Transverse colon (tissue), 4 donors: ENCODE data around the gene PTH2. TPM values are rescaled to one million over a fixed set of nuclear protein-coding genes. Genes with fewer than 3 reads are reported as not detected.

Experiments
- DNase-seq: peaks from one replicate; pipeline ENCODE4 v3.0.0-alpha.2; 2019
- H3K27ac ChIP-seq, 4 donors: fragments of 200-600 bp; sonication (generic); 2 replicates each; pipeline ENCODE4 v1.5.1; 2016 to 2018; ENCODE audit warnings: inconsistent platforms in 4 of 4
- H3K27me3 ChIP-seq: fragments of 200-600 bp; sonication (generic); 2 replicates; pipeline ENCODE4 v1.5.1; 2017; ENCODE audit warnings: inconsistent platforms
- H3K36me3 ChIP-seq, 4 donors: fragments of 200-600 bp; sonication (generic); 2 replicates each; pipeline ENCODE4 v1.5.1; 2017 to 2019; ENCODE audit warnings: inconsistent platforms in 4 of 4
- H3K4me1 ChIP-seq, 4 donors: fragments of 200-600 bp; sonication (generic); 2 replicates each; pipeline ENCODE4 v1.5.1; 2017 to 2020; ENCODE audit warnings: inconsistent platforms in 4 of 4
- H3K4me3 ChIP-seq, 4 donors: fragments of 200-600 bp; sonication (generic); 1 replicate in 1 of 4; 2 replicates in 3 of 4; pipeline versions ENCODE4 v1.5.1 to v1.6.1; 2017 to 2019; ENCODE audit warnings: inconsistent platforms in 4 of 4
- H3K9me3 ChIP-seq, 2 donors: fragments of 200-600 bp; sonication (generic); 2 replicates each; pipeline ENCODE4 v1.5.1; 2017 to 2019; ENCODE audit warnings: inconsistent platforms in 2 of 2
- CTCF ChIP-seq, 5 experiments: fragments of 200-600 bp in 3 of 5; fragments of 450-650 bp in 2 of 5; sonication (generic) in 3 of 5; IDR thresholded peaks; 1 replicate in 2 of 5; 2 replicates in 3 of 5; pipeline ENCODE4 v1.5.1; 2016 to 2017; ENCODE audit warnings: antibody characterized with exemption in 5 of 5, inconsistent platforms in 3 of 5, mild to moderate bottlenecking in 2 of 5, moderate library complexity in 1 of 5
- EP300 ChIP-seq: sonication (generic); formaldehyde crosslinking; IDR thresholded peaks from one replicate; pipeline ENCODE4 v1.6.1; 2017; ENCODE audit warnings: antibody characterized with exemption, low read depth
- POLR2A ChIP-seq: fragments of 450-650 bp; IDR thresholded peaks from one replicate; pipeline ENCODE4 v1.6.1; 2016; ENCODE audit warnings: antibody characterized with exemption, mild to moderate bottlenecking, moderate library complexity
- POLR2AphosphoS5 ChIP-seq, 3 donors: sonication (generic); formaldehyde crosslinking; IDR thresholded peaks; one replicate each; pipeline ENCODE4 v1.6.1; 2016; ENCODE audit warnings: antibody characterized with exemption in 3 of 3
- WGBS, 2 donors: methylation state at CpG; one replicate each; pipeline ENCODE4 v1.1.5; 2018; ENCODE audit warnings: low coverage in 1 of 2; 5-methylcytosine and 5-hydroxymethylcytosine counted together
- in situ Hi-C, 4 donors: fragments of 200-750 bp; cut with MboI; loops; one replicate each; pipeline versions ENCODE4 v1.15.0 to v1.15.1; 2017; ENCODE audit warnings: low sequenced_read_pairs in 3 of 4, low pct_ligation_motif_present in 1 of 4, low pct_unique_long_range_greater_than_20kb in 1 of 4
- intact Hi-C: fragments of 100-400 bp; cut with DNase I; formaldehyde crosslinking; loops from one replicate; pipeline ENCODE4 v1.15.1; 2023; ENCODE audit warnings: low total_unique reads
- total RNA-seq, 4 donors: library from RNA; depleted of rRNA; stranded (reverse); fragments of >200 nt; gene quantifications; one replicate each; pipeline ENCODE4 v1.1.0, GENCODE V29; 2016

PTH2 gene
- total RNA-seq, 4 donors from 2014 or later: not detected

GRCh38 chr19:49436381-49437017 lies 13.3 kb upstream of the PTH2 start:
- Histone ChIP-seq H3K27me3 (peaks cover 100% of the 10 kb centered on the region), H3K4me3 (no peak overlapping the region), H3K4me1 (peaks cover 0 to 4% (median under 1%) of the 10 kb centered on the region in 4 donors), H3K9me3 (no peaks in the 10 kb centered on the region), H3K36me3 (no peaks in the 10 kb centered on the region), H3K27ac (no peak overlapping the region)
- in situ Hi-C loops (loop anchor here in 1 of 4 donors (5.0 kb wide), 1 partner anchor 44 kb away; no protein-coding TSS in a partner anchor), intact Hi-C loops (no loop called here)
- no peak for DNase-seq
- WGBS, 2 donors: 21 to 27% methylated on average over 2 to 35 of the region's 42 CpGs
- TF ChIP-seq POLR2AphosphoS5 (IDR thresholded peaks at IDR 0.05) (no peak), EP300 (no peak), CTCF (IDR thresholded peaks at IDR 0.05) (no peak), POLR2A (no peak)

GRCh38 chr19:49435670-49436069 lies 12.4 kb upstream of the PTH2 start:
- H3K27me3 ChIP-seq: peaks cover 100% of the 10 kb centered on the region
- no peak for DNase-seq
- H3K4me1 ChIP-seq: peaks cover 0 to 4% (median 0%) of the 10 kb centered on the region in 4 donors
- H3K4me3 ChIP-seq: no peak overlapping the region
- H3K9me3 ChIP-seq: no peaks in the 10 kb centered on the region
- intact Hi-C loops (no loop called here), in situ Hi-C loops (loop anchor here in 1 of 4 donors (5.0 kb wide), 1 partner anchor 43 kb away; no protein-coding TSS in a partner anchor)
- H3K36me3 ChIP-seq: no peaks in the 10 kb centered on the region
- TF ChIP-seq POLR2AphosphoS5 (IDR thresholded peaks at IDR 0.05) (no peak), EP300 (no peak), CTCF (IDR thresholded peaks at IDR 0.05) (no peak), POLR2A (no peak)
- no peak overlapping the region for H3K27ac ChIP-seq
- 73% methylated on average over 10 of the region's 10 CpGs; no CpG with 5 or more reads in 1 of the 2 donors for WGBS, 2 donors

GRCh38 chr19:49434907-49435583 lies 11.8 kb upstream of the PTH2 start:
- 79 to 89% methylated on average over 13 to 18 of the region's 18 CpGs for WGBS, 2 donors
- no peak for DNase-seq
- Histone ChIP-seq H3K27ac (no peak overlapping the region), H3K4me3 (no peak overlapping the region), H3K27me3 (peaks cover 100% of the 10 kb centered on the region), H3K9me3 (no peaks in the 10 kb centered on the region), H3K36me3 (no peaks in the 10 kb centered on the region), H3K4me1 (peaks cover 0 to 4% (median 0%) of the 10 kb centered on the region in 4 donors)
- intact Hi-C loops (no loop called here), in situ Hi-C loops (loop anchor here in 1 of 4 donors (5.0 kb wide), 1 partner anchor 43 kb away; no protein-coding TSS in a partner anchor)
- TF ChIP-seq EP300: no peak
- TF ChIP-seq POLR2AphosphoS5 (IDR thresholded peaks at IDR 0.05): no peak
- TF ChIP-seq POLR2A: no peak
- TF ChIP-seq CTCF (IDR thresholded peaks at IDR 0.05): no peak

- no peak for DNase-seq
- H3K4me1 ChIP-seq: peaks cover 0 to 6% (median 3%) of the 10 kb centered on the region in 4 donors
- peaks cover 100% of the 10 kb centered on the region for H3K27me3 ChIP-seq
- intact Hi-C loops: no loop called here
- no peaks in the 10 kb centered on the region for H3K36me3 ChIP-seq
- H3K4me3 ChIP-seq: no peak overlapping the region
- TF ChIP-seq EP300 (no peak), POLR2AphosphoS5 (IDR thresholded peaks at IDR 0.05) (no peak), POLR2A (no peak), CTCF (IDR thresholded peaks at IDR 0.05) (no peak)
- no peak overlapping the region for H3K27ac ChIP-seq
- H3K9me3 ChIP-seq: no peaks in the 10 kb centered on the region
- WGBS, 2 donors: 10 to 30% methylated on average over 2 to 31 of the region's 31 CpGs
- in situ Hi-C loops: no loop called here
Measured at GRCh38 chr19:49433240-49433901, 10.1 kb upstream of the PTH2 start.
